HEK293T (cell line): ENCODE results near the gene MGRN1.

Experiments used
- ARNT ChIP-seq: fragments of 450-650 bp; IDR thresholded peaks from 2 replicates; pipeline ENCODE4 v1.6.1; 2017; ENCODE audit warnings: mild to moderate bottlenecking
- BHLHE40 ChIP-seq: fragments of 450-650 bp; IDR thresholded peaks from 2 replicates; pipeline ENCODE4 v1.6.1; 2016; ENCODE audit warnings: mild to moderate bottlenecking, moderate library complexity, borderline replicate concordance
- CTBP1 ChIP-seq: fragments of 450-650 bp; IDR thresholded peaks from 2 replicates; pipeline ENCODE4 v1.6.1; 2016; ENCODE audit warnings: borderline replicate concordance
- ELF4 ChIP-seq: fragments of 450-650 bp; IDR thresholded peaks from 2 replicates; pipeline ENCODE4 v1.6.1; 2017; ENCODE audit warnings: antibody characterized with exemption
- FOXM1 ChIP-seq: fragments of 450-650 bp; IDR thresholded peaks from 2 replicates; pipeline ENCODE4 v1.6.1; 2017; ENCODE audit warnings: mild to moderate bottlenecking, borderline replicate concordance
- HDGF ChIP-seq: fragments of 450-650 bp; IDR thresholded peaks from 2 replicates; pipeline ENCODE4 v1.6.1; 2017; ENCODE audit warnings: antibody characterized with exemption, borderline replicate concordance
- NFRKB ChIP-seq: fragments of 450-650 bp; IDR thresholded peaks from 2 replicates; pipeline ENCODE4 v1.6.1; 2016; ENCODE audit warnings: mild to moderate bottlenecking, moderate library complexity
- PKNOX1 ChIP-seq: fragments of 450-650 bp; IDR thresholded peaks from 2 replicates; pipeline ENCODE4 v1.6.1; 2016
- SP1 ChIP-seq: fragments of 450-650 bp; IDR thresholded peaks from 2 replicates; pipeline ENCODE4 v1.6.1; 2017
- SUZ12 ChIP-seq: fragments of 450-650 bp; IDR thresholded peaks from 2 replicates; pipeline ENCODE4 v1.6.1; 2016; ENCODE audit warnings: mild to moderate bottlenecking
- TARDBP ChIP-seq: fragments of 450-650 bp; IDR thresholded peaks from 2 replicates; pipeline ENCODE4 v1.6.1; 2016
- ZNF384 ChIP-seq: fragments of 450-650 bp; IDR thresholded peaks from 2 replicates; pipeline ENCODE4 v1.6.1; 2016

- TF ChIP-seq BHLHE40 (no peak), SP1 (no peak), FOXM1 (no peak), CTBP1 (no peak), ELF4 (no peak), NFRKB (no peak), ZNF384 (no peak), HDGF (no peak), SUZ12 (no peak), ARNT (no peak), PKNOX1 (no peak), TARDBP (no peak)
These were observed 36.2 kb upstream of the MGRN1 start for GRCh38 chr16:4588386-4588785.
